SK-N-SH (cell line): ENCODE data around the gene SBF2. TPM values are rescaled to one million over a fixed set of nuclear protein-coding genes. Genes with fewer than 3 reads are reported as not detected.

Source experiments
- CTCF ChIA-PET: fragments of 300-600, 350-600 bp; formaldehyde crosslinking; extraction: SDS; loops from one replicate; lab custom pipeline; 2021; lab: Yijun Ruan, JAX
- POLR2A ChIA-PET: fragments of 350-600 bp; sonication (Branson Sonifier 250); formaldehyde crosslinking; extraction: SDS; loops from one replicate; lab custom pipeline; 2020; ENCODE audit warnings: antibody characterized with exemption, inconsistent platforms; lab: Yijun Ruan, JAX
- DNase-seq: peaks from one replicate; pipeline ENCODE4 v3.0.0; 2012
- H2AFZ ChIP-seq: fragments of 200-600 bp; sonication (generic); 2 replicates; pipeline ENCODE4 v1.8.1; 2016; ENCODE audit warnings: antibody characterized with exemption, mild to moderate bottlenecking, low read depth
- H3F3A ChIP-seq: fragments of 200-600 bp; sonication (generic); replicated peaks from 2 replicates; pipeline ENCODE3; 2016; ENCODE audit warnings: antibody characterized with exemption, mild to moderate bottlenecking; ENCODE audit not compliant: insufficient read depth
- H3K27ac ChIP-seq, 2 experiments: fragments of 200-500 bp in 1 of 2; fragments of 200-600 bp in 1 of 2; sonication (Bioruptor generic) in 1 of 2; sonication (generic), shearing (Covaris generic) in 1 of 2; 2 replicates each; pipeline versions ENCODE4 v1.5.1 to v1.6.1; 2014 to 2016; ENCODE audit warnings: low read depth in 2 of 2, inconsistent platforms in 1 of 2, low read length in 1 of 2, mild to moderate bottlenecking in 1 of 2, mixed read lengths in 1 of 2
- H3K27me3 ChIP-seq: fragments of 200-600 bp; sonication (generic), shearing (Covaris generic); 2 replicates; pipeline ENCODE4 v1.6.1; 2016; ENCODE audit warnings: mixed run types; ENCODE audit not compliant: insufficient read depth
- H3K36me3 ChIP-seq, 2 experiments: fragments of 200-500 bp in 1 of 2; fragments of 200-600 bp in 1 of 2; sonication (Bioruptor generic) in 1 of 2; sonication (generic) in 1 of 2; replicated peaks in 1 of 2; 2 replicates each; pipeline versions ENCODE3 to v1.5.1; 2014 to 2016; ENCODE audit warnings: low read length in 1 of 2, mild to moderate bottlenecking in 1 of 2; ENCODE audit not compliant: insufficient read depth in 2 of 2, control insufficient read depth in 1 of 2
- H3K4me1 ChIP-seq, 2 experiments: fragments of 200-500 bp in 1 of 2; fragments of 200-600 bp in 1 of 2; sonication (Bioruptor generic) in 1 of 2; sonication (generic), shearing (Covaris generic) in 1 of 2; 2 replicates each; pipeline versions ENCODE4 v1.5.1 to v1.6.1; 2014 to 2016; ENCODE audit warnings: low read depth in 1 of 2, low read length in 1 of 2, mixed run types in 1 of 2; ENCODE audit not compliant: insufficient read depth in 2 of 2, control insufficient read depth in 1 of 2
- H3K4me2 ChIP-seq: fragments of 200-600 bp; sonication (generic), shearing (Covaris generic); 2 replicates; pipeline ENCODE4 v1.6.1; 2017; ENCODE audit warnings: mixed run types
- H3K4me3 ChIP-seq, 2 experiments: fragments of 200-500 bp in 1 of 2; fragments of 200-600 bp in 1 of 2; sonication (Bioruptor generic) in 1 of 2; sonication (generic), shearing (Covaris generic) in 1 of 2; 2 replicates each; pipeline versions ENCODE4 v1.5.1 to v1.8.1; 2014 to 2016; ENCODE audit warnings: low read depth in 2 of 2, inconsistent platforms in 1 of 2, low read length in 1 of 2, mild to moderate bottlenecking in 1 of 2, mixed read lengths in 1 of 2, moderate library complexity in 1 of 2
- H3K79me2 ChIP-seq: fragments of 200-600 bp; sonication (generic); 2 replicates; pipeline ENCODE4 v1.8.1; 2017; ENCODE audit warnings: mild to moderate bottlenecking; ENCODE audit not compliant: insufficient read depth
- H3K9ac ChIP-seq: fragments of 200-600 bp; sonication (generic); 2 replicates; pipeline ENCODE4 v1.6.1; 2017; ENCODE audit warnings: mixed run types
- H3K9me2 ChIP-seq: fragments of 200-600 bp; sonication (generic); 2 replicates; pipeline ENCODE4 v1.6.1; 2017; ENCODE audit warnings: mixed run types
- H3K9me3 ChIP-seq: fragments of 200-600 bp; sonication (generic); 2 replicates; pipeline ENCODE4 v1.6.1; 2017; ENCODE audit warnings: mixed run types, mild to moderate bottlenecking, moderate library complexity
- H4K20me1 ChIP-seq: fragments of 200-600 bp; sonication (generic); 2 replicates; pipeline ENCODE4 v1.6.1; 2017; ENCODE audit warnings: mild to moderate bottlenecking, mixed run types; ENCODE audit not compliant: insufficient read depth
- CHD2 ChIP-seq: fragments of 150-350 bp; IDR thresholded peaks from 2 replicates; pipeline ENCODE4 v1.6.1; 2018; ENCODE audit warnings: low read length; ENCODE audit not compliant: partially characterized antibody
- FOSL2 ChIP-seq: IDR thresholded peaks from 2 replicates; pipeline ENCODE4 v1.4.0; 2012; ENCODE audit warnings: low read depth, mild to moderate bottlenecking, moderate library complexity, borderline replicate concordance
- GATA2 ChIP-seq: sonication (generic); formaldehyde crosslinking; IDR thresholded peaks from 2 replicates; pipeline ENCODE4 v1.5.0; 2020; ENCODE audit warnings: mild to moderate bottlenecking, missing genetic modification reagents
- JUND ChIP-seq: IDR thresholded peaks from 2 replicates; pipeline ENCODE4 v1.4.0; 2012
- NFIC ChIP-seq: IDR thresholded peaks from 2 replicates; pipeline ENCODE4 v1.4.0; 2012; ENCODE audit warnings: borderline replicate concordance
- PBX3 ChIP-seq: IDR thresholded peaks from 2 replicates; pipeline ENCODE4; 2012
- SMC3 ChIP-seq: IDR thresholded peaks from 2 replicates; pipeline ENCODE4 v1.6.1; 2012; ENCODE audit warnings: low read depth, low read length, improper control_type of control experiment
- TCF12 ChIP-seq: IDR thresholded peaks from 2 replicates; pipeline ENCODE4 v1.4.0; 2012
- USF1 ChIP-seq: IDR thresholded peaks from 2 replicates; pipeline ENCODE4 v1.4.0; 2012; ENCODE audit warnings: low read depth, borderline replicate concordance
- WGBS: methylation state at CpG from one replicate; pipeline ENCODE4 v1.1.6; 2017; ENCODE audit warnings: low lambda C conversion rate; 5-methylcytosine and 5-hydroxymethylcytosine counted together
- polyA plus RNA-seq, 3 experiments: library from polyadenylated mRNA; depleted of rRNA; stranded (reverse); fragments of >200 nt; gene quantifications; 2 replicates each; pipeline ENCODE4 v1.2.3, GENCODE V29; 2012
- TF ChIP-seq, protein P1 (sequence below): fragments of 150-350 bp; IDR thresholded peaks from 2 replicates; pipeline ENCODE4 v1.6.1; 2016; ENCODE audit warnings: mild to moderate bottlenecking, low read depth, low read length
- TF ChIP-seq, protein P2 (sequence below): IDR thresholded peaks from 2 replicates; pipeline ENCODE4 v1.4.0; 2012; ENCODE audit warnings: low read depth

SBF2 gene
- polyA plus RNA-seq, 1 of the 3 experiments (the other 2 are of a cell fraction) = 23.0 TPM

DNA sequence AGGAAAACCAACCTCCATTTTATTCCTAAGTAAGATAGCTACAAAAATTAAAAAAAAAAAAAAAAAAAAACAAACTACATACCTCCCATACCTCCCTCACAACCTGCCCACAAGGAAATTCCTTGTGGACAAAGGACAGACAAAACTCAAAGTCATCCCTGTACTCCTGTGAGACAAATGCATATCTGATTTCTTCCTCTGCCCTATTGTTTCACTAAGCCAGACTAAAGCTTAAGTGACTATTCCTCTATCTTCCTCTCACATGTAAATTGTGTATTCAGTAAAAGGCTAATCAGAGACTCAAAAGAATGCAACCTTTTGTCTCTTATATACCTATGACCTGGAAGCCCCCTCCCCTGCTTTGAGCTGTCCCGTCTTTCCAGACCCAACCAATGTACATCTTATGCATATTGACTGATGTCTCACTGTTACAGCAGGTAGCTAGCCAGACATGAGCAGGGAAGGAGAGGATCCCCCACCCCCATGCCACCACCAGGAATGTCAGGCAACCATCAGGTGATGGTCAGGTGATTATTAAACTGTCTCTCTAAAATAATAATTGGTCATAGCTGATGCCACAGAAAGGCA lies 289.4 kb downstream of the SBF2 start:
- H4K20me1 ChIP-seq = no peaks in the 10 kb centered on the region
- H3F3A ChIP-seq = peaks cover 22% of the 10 kb centered on the region
- H3K27me3 ChIP-seq = no peaks in the 10 kb centered on the region
- no peak overlapping the region; a peak in 1 of 4 replicates for H3K27ac ChIP-seq
- CTCF ChIA-PET = interaction anchor here (1.4 to 2.1 kb wide), 2 partner anchors 8 to 31 kb away, joined by 4 to 8 read pairs; no protein-coding TSS in a partner anchor
- TF ChIP-seq SMC3 = no peak
- TF ChIP-seq, all 33 proteins: peak for 0
- no peak overlapping the region for H2AFZ ChIP-seq
- WGBS = 100% methylated on average over 1 of the region's 1 CpG
- H3K9me3 ChIP-seq = no peaks in the 10 kb centered on the region
- DNase-seq = no peak
- peaks cover 5 to 25% of the 10 kb centered on the region in 2 experiments for H3K36me3 ChIP-seq
- peaks cover 0 to 4% of the 10 kb centered on the region in 2 experiments; a peak in 2 of 4 replicates for H3K4me1 ChIP-seq
- no peak overlapping the region for H3K4me3 ChIP-seq
- H3K9me2 ChIP-seq = no peaks in the 10 kb centered on the region
- H3K4me2 ChIP-seq = no peak overlapping the region
- POLR2A ChIA-PET = interaction anchor here (0.6 kb wide), 1 partner anchor 25 kb away, joined by 3 read pairs; no protein-coding TSS in a partner anchor
- no peak overlapping the region for H3K9ac ChIP-seq
- H3K79me2 ChIP-seq = no peaks in the 10 kb centered on the region

DNA sequence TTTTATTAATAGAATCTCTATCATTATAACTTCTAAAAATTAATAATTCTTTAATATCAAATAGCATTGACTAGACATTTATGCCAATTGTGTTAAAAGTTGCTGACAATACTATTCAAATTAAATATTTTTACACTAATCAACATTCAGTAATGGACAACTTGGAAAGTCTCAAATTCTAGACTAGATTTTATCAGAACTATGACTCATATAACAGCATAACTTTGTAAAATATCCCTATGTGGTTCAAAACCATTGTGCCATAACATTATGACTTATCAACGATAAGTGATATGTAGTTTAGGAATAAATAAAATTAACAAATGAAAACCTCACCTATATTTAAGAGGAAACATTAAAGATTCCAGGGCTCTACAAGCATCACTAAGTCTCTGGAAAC lies 291.8 kb downstream of the SBF2 start:
- Histone ChIP-seq H3K36me3 (peaks cover 14 to 36% of the 10 kb centered on the region in 2 experiments), H3K27me3 (no peaks in the 10 kb centered on the region)
- 17% methylated on average over 1 of the region's 1 CpG for WGBS
- peak; percentile 23; the same call in 1 of the 2 replicates for TF ChIP-seq NFIC
- TF ChIP-seq, protein P1, sequence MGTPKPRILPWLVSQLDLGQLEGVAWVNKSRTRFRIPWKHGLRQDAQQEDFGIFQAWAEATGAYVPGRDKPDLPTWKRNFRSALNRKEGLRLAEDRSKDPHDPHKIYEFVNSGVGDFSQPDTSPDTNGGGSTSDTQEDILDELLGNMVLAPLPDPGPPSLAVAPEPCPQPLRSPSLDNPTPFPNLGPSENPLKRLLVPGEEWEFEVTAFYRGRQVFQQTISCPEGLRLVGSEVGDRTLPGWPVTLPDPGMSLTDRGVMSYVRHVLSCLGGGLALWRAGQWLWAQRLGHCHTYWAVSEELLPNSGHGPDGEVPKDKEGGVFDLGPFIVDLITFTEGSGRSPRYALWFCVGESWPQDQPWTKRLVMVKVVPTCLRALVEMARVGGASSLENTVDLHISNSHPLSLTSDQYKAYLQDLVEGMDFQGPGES = no peak
- TF ChIP-seq TCF12 = peak; percentile 58
- peak; percentile 23; the same call in 1 of the 2 replicates for TF ChIP-seq PBX3
- TF ChIP-seq FOSL2 = peak; percentile 54; the same call in 1 of the 2 replicates
- no peak for TF ChIP-seq USF1
- no peak for TF ChIP-seq CHD2
- peak; percentile 69 for TF ChIP-seq JUND
- no peak for TF ChIP-seq GATA2 (CRISPR knock-in tag)
- TF ChIP-seq, protein P2, sequence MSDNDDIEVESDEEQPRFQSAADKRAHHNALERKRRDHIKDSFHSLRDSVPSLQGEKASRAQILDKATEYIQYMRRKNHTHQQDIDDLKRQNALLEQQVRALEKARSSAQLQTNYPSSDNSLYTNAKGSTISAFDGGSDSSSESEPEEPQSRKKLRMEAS = no peak
- TF ChIP-seq, all 33 proteins: peak for 5
- Histone ChIP-seq H4K20me1 (no peaks in the 10 kb centered on the region), H3K4me1 (peaks cover 0 to 4% of the 10 kb centered on the region in 2 experiments; a peak in 2 of 4 replicates), H3K9me3 (no peaks in the 10 kb centered on the region), H3K4me2 (peak overlapping the region; percentile 5; the same call in 1 of the 2 replicates), H2AFZ (no peak overlapping the region), H3K4me3 (no peak overlapping the region), H3K9ac (no peak overlapping the region), H3K79me2 (no peaks in the 10 kb centered on the region), H3F3A (peaks cover 22% of the 10 kb centered on the region), H3K9me2 (no peaks in the 10 kb centered on the region), H3K27ac (peak overlapping the region; percentile 30 to 65; a peak in 2 of 4 replicates)
- DNase-seq = no peak
- ChIA-PET POLR2A (no interaction called here), CTCF (no interaction called here)
